Measurements from ENCODE around the gene TMEM50A. TPM values are rescaled to one million over a fixed set of nuclear protein-coding genes. Genes with fewer than 3 reads are reported as not detected.
"Not testable (repeated sequence)": the region's sequence is repeated elsewhere in the genome, so short reads cannot be mapped to it uniquely, and the experiment has no call there.

Gene TMEM50A
- total RNA-seq (2014; rRNA removed) (70.2 and 90.5 TPM in 2 replicates), Bru-seq, nascent RNA (percentile 68 among the genes with signal in this experiment), BruChase-seq, experiment 1, labeled RNA remaining after a 6-hour chase (percentile 82 among the genes with signal in this experiment), BruChase-seq, experiment 2, labeled RNA remaining after a 2-hour chase (percentile 75 among the genes with signal in this experiment)
- long read RNA-seq, transcript TMEM50A-201 (7 exons, 2,683 nt): major isoform, 120 of 137 reads
- long read RNA-seq, partial matches to known transcripts: 3 of 137 reads
- long read RNA-seq, other reads (novel, unspliced or antisense): 10 of 137 reads

GRCh38 chr1:25338188-25338981 is at the start of gene TMEM50A:
Gene TMEM50A, plus strand, starts transcription at chr1:25338334. Its CDS starts 2,153 bp downstream, at chr1:25340487.
- H3K4me2 ChIP-seq (ENCODE audit: low read length): peak within 1 kb of the TSS; percentile 90
- H3K4me1 ChIP-seq (ENCODE audit: insufficient read depth, low read length): peaks cover 13% of the 10 kb centered on the region
- H3K79me2 ChIP-seq (ENCODE audit: low read length): peaks cover 55% of the 10 kb centered on the region
- peak; percentile 79 for DNase-seq
- peak within 1 kb of the TSS; percentile 78 for H3K27ac ChIP-seq (ENCODE audit: low read length)
- H4K20me1 ChIP-seq (ENCODE audit: low read length): peaks cover 17% of the 10 kb centered on the region; the same call in 1 of the 2 replicates
- no peaks in the 10 kb centered on the region for H3K9me3 ChIP-seq (ENCODE audit: low read length)
- TSS peak; percentile 60 for BruUV-seq (replicated peaks)
- H3K27me3 ChIP-seq (ENCODE audit: low read length): no peaks in the 10 kb centered on the region
- CTCF ChIA-PET: no interaction called here
- peak within 1 kb of the TSS; percentile 95 for H2AFZ ChIP-seq (ENCODE audit: low read length)
- peak; percentile 76 for ATAC-seq
- H3K9me2 ChIP-seq (replicated peaks; ENCODE audit: low read length): no peaks in the 10 kb centered on the region
- intact Hi-C loops (cut with micrococcal nuclease): loop anchor here (5.0 to 10.0 kb wide), 2 partner anchors 91 to 96 kb away; partner anchors contain the start of genes MACO1 and RSRP1
- TF ChIP-seq, protein P1, sequence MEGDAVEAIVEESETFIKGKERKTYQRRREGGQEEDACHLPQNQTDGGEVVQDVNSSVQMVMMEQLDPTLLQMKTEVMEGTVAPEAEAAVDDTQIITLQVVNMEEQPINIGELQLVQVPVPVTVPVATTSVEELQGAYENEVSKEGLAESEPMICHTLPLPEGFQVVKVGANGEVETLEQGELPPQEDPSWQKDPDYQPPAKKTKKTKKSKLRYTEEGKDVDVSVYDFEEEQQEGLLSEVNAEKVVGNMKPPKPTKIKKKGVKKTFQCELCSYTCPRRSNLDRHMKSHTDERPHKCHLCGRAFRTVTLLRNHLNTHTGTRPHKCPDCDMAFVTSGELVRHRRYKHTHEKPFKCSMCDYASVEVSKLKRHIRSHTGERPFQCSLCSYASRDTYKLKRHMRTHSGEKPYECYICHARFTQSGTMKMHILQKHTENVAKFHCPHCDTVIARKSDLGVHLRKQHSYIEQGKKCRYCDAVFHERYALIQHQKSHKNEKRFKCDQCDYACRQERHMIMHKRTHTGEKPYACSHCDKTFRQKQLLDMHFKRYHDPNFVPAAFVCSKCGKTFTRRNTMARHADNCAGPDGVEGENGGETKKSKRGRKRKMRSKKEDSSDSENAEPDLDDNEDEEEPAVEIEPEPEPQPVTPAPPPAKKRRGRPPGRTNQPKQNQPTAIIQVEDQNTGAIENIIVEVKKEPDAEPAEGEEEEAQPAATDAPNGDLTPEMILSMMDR (conservative IDR thresholded peaks at IDR 0.05; ENCODE audit: low read depth, low read length): no peak
- TF ChIP-seq EZH2phosphoT487 (IDR thresholded peaks at IDR 0.05; ENCODE audit: borderline replicate concordance, low read length): no peak
- TF ChIP-seq EZH2 (IDR thresholded peaks at IDR 0.05; ENCODE audit: low read length, unreplicated experiment): no peak
- no peaks in the 10 kb centered on the region for H3F3A ChIP-seq (ENCODE audit: low read length, unreplicated experiment)
- H3K36me3 ChIP-seq (ENCODE audit: low read depth, low read length): peaks cover 8% of the 10 kb centered on the region
- H3K9ac ChIP-seq (ENCODE audit: low read length): peak within 1 kb of the TSS; percentile 92
- H3K4me3 ChIP-seq (ENCODE audit: low read length): peak within 1 kb of the TSS; percentile 100
- POLR2A ChIA-PET (ENCODE audit: unreplicated experiment): no interaction called here

DNA sequence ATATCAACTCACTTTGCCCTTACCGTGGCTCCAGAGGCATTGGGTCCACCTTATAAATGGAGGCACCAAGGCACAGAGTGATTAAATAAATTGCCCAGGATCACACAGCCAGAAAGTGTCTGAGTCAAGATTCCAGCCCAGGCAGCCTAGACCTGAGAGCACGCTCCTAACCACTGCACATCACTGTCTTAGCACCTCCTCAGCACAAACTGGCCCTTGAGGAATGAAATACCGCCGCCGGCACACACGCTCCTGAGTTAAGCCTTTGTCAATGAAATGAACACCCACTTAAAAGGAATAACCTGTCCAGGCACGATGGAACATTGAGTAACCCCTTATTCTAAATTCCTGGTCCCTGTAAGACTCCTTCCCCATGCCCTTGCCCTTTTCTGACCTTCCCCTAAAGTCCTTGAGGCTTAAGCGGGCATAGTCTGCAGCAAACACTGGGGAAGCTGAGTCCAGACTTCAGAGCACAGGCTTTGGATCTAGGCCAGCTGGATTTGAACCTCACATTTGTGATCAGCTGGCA is 49.5 kb upstream of the TMEM50A start:
- CTCF ChIA-PET; H3K27ac ChIP-seq (ENCODE audit: low read length); H3K4me1 ChIP-seq (ENCODE audit: insufficient read depth, low read length); H2AFZ ChIP-seq (ENCODE audit: low read length); DNase-seq; H3K9me2 ChIP-seq (replicated peaks; ENCODE audit: low read length); H4K20me1 ChIP-seq (ENCODE audit: low read length); POLR2A ChIA-PET (ENCODE audit: unreplicated experiment); H3K79me2 ChIP-seq (ENCODE audit: low read length); H3F3A ChIP-seq (ENCODE audit: low read length, unreplicated experiment); H3K4me2 ChIP-seq (ENCODE audit: low read length); ATAC-seq; H3K9me3 ChIP-seq (ENCODE audit: low read length); H3K27me3 ChIP-seq (ENCODE audit: low read length); H3K9ac ChIP-seq (ENCODE audit: low read length); H3K36me3 ChIP-seq (ENCODE audit: low read depth, low read length); H3K4me3 ChIP-seq (ENCODE audit: low read length); BruUV-seq (replicated peaks): not testable (repeated sequence)
- intact Hi-C loops (cut with micrococcal nuclease): loop anchor here (10.0 kb wide), 1 partner anchor 126 kb away; no protein-coding TSS in a partner anchor

DNA sequence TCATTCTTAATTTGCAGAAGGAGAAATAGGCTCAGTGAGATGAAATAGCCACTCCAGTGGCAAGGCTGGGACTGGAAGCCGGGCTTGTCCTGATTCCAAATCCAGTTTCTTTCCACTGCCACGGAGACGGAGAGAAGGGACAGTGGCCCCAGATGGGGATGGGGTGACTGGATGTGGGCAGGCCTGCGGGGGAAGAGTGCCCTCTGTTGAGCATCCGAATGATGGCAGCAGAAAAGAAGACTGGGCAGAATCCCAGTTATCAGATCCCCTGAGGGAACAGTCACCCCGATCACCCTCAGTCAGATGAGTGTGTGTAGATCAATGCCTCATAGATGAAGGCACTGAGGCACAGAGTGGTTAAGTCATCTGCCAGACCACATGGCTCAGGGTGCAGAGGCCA is 48.1 kb upstream of the TMEM50A start:
- intact Hi-C loops (cut with micrococcal nuclease); H3K27ac ChIP-seq (ENCODE audit: low read length); DNase-seq; H3K79me2 ChIP-seq (ENCODE audit: low read length); H3K9ac ChIP-seq (ENCODE audit: low read length); BruUV-seq (replicated peaks); H3K36me3 ChIP-seq (ENCODE audit: low read depth, low read length); CTCF ChIA-PET; H2AFZ ChIP-seq (ENCODE audit: low read length); H3K9me3 ChIP-seq (ENCODE audit: low read length); H3K4me1 ChIP-seq (ENCODE audit: insufficient read depth, low read length); H3F3A ChIP-seq (ENCODE audit: low read length, unreplicated experiment); H3K4me2 ChIP-seq (ENCODE audit: low read length); H4K20me1 ChIP-seq (ENCODE audit: low read length); H3K27me3 ChIP-seq (ENCODE audit: low read length); H3K9me2 ChIP-seq (replicated peaks; ENCODE audit: low read length); POLR2A ChIA-PET (ENCODE audit: unreplicated experiment); H3K4me3 ChIP-seq (ENCODE audit: low read length): not testable (repeated sequence)
- ATAC-seq: peak; percentile 79

DNA sequence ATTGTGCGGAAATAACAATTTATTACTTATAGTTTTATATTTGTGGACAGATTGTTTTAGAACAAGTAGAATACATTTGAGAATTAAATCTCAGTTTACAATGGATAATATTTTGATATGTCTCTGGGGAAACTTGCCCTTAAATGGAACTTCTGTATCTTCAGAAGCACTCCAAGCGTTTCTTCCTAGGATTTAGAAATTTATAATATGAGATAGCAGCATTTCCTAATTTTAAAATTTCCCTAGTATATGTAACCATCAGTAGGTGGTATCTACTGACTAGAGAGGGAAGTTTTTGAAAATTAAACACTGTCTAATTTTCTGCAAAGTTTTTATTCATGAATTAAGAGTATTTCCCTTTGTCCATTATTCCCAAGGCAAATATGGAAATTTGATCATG is 44.7 kb upstream of the TMEM50A start:
- H3K9me3 ChIP-seq (ENCODE audit: low read length); intact Hi-C loops (cut with micrococcal nuclease); POLR2A ChIA-PET (ENCODE audit: unreplicated experiment): not testable (repeated sequence)

DNA sequence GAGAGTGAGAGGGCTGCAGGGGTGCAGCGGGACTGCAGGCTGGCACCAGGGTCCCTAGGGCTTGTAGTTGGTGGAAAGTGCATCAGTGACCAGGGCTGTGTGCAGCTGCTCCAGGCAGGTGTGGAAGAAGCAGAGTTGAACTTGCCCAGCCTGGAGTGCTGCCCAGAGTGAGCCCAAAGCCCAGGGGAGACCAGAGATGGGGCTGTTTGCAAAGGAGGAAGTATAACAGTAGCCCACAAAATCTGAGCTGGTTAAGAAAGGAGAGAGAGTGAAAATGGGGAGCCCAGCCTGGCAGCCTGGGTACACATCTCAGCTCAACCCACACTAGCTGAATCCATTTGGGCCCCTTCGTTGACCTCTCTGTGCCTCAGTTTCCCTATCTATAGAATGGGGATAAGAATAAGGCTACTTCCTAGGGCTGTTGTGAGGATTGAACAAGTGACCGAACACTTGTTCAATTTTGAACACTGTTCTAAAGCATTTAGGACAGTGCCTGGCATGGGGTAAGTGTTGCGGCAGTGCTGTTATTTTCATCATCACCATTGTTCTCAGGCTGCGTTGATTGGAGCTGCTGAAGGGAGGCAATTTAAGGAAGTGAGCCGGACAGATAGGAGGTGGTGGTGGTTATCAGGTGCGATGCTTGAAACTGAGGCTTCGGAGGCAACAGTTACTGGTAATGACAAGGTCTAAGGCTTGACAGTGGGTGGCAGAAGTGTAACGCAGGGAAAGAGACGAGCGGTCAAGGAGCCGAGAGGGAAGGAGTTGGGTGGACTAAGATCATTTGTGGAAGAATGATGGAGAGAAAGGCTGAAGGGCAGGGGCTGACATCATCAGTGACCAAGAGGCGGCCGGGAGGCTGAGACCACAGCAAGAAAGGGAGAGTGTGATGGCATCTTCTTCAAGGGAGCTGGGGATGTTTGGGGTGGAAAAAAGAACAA is 43.0 kb upstream of the TMEM50A start:
- H3K4me1 ChIP-seq (ENCODE audit: insufficient read depth, low read length); H4K20me1 ChIP-seq (ENCODE audit: low read length); BruUV-seq (replicated peaks); H3K9ac ChIP-seq (ENCODE audit: low read length); H3F3A ChIP-seq (ENCODE audit: low read length, unreplicated experiment); H3K36me3 ChIP-seq (ENCODE audit: low read depth, low read length); intact Hi-C loops (cut with micrococcal nuclease); POLR2A ChIA-PET (ENCODE audit: unreplicated experiment); CTCF ChIA-PET; H3K79me2 ChIP-seq (ENCODE audit: low read length); H2AFZ ChIP-seq (ENCODE audit: low read length); H3K27ac ChIP-seq (ENCODE audit: low read length); H3K27me3 ChIP-seq (ENCODE audit: low read length); H3K4me3 ChIP-seq (ENCODE audit: low read length); ATAC-seq; H3K9me2 ChIP-seq (replicated peaks; ENCODE audit: low read length); H3K9me3 ChIP-seq (ENCODE audit: low read length); DNase-seq; H3K4me2 ChIP-seq (ENCODE audit: low read length): not testable (repeated sequence)

More for the DNA sequence above, 44.7 kb upstream of the TMEM50A start:
- H3K4me3 ChIP-seq (ENCODE audit: low read length); BruUV-seq (replicated peaks); H3K27ac ChIP-seq (ENCODE audit: low read length); H3F3A ChIP-seq (ENCODE audit: low read length, unreplicated experiment); H2AFZ ChIP-seq (ENCODE audit: low read length); H3K79me2 ChIP-seq (ENCODE audit: low read length); H3K27me3 ChIP-seq (ENCODE audit: low read length); H3K4me1 ChIP-seq (ENCODE audit: insufficient read depth, low read length); H3K36me3 ChIP-seq (ENCODE audit: low read depth, low read length); H3K4me2 ChIP-seq (ENCODE audit: low read length); H3K9ac ChIP-seq (ENCODE audit: low read length); DNase-seq; H3K9me2 ChIP-seq (replicated peaks; ENCODE audit: low read length); H4K20me1 ChIP-seq (ENCODE audit: low read length); CTCF ChIA-PET; ATAC-seq: not testable (repeated sequence)

All from PC-3 (cell line).